ENCODE results near the gene KIAA1328.

Gene KIAA1328

GRCh38 chr18:37219257-37219656 is 390.3 kb downstream of the KIAA1328 start:
- no peak for DNase-seq (ENCODE audit: low spot score)

GRCh38 chr18:37222354-37222998 is 393.5 kb downstream of the KIAA1328 start:
- no peak for DNase-seq (ENCODE audit: low spot score)

GRCh38 chr18:37222999-37223378 is 394.1 kb downstream of the KIAA1328 start:
- DNase-seq (ENCODE audit: low spot score) = no peak

- no peak for DNase-seq (ENCODE audit: low spot score)
Observed at GRCh38 chr18:37225279-37225678, 396.4 kb downstream of the KIAA1328 start.

GRCh38 chr18:37230768-37231167 is 401.8 kb downstream of the KIAA1328 start:
- no peak for DNase-seq (ENCODE audit: low spot score)

GRCh38 chr18:37231251-37231650 is 402.3 kb downstream of the KIAA1328 start:
- DNase-seq (ENCODE audit: low spot score) = no peak

- no peak for DNase-seq (ENCODE audit: low spot score)
Observed at GRCh38 chr18:37235583-37235982, 406.7 kb downstream of the KIAA1328 start.

- DNase-seq (ENCODE audit: low spot score) = no peak
Observed at GRCh38 chr18:37238282-37239108, 409.6 kb downstream of the KIAA1328 start.

- DNase-seq (ENCODE audit: low spot score) = no peak
Observed at GRCh38 chr18:37242091-37242490, 413.2 kb downstream of the KIAA1328 start.

GRCh38 chr18:37242826-37243560 is 414.1 kb downstream of the KIAA1328 start:
- no peak for DNase-seq (ENCODE audit: low spot score)

- no peak for DNase-seq (ENCODE audit: low spot score)
Observed at GRCh38 chr18:37243741-37244140, 414.8 kb downstream of the KIAA1328 start.

GRCh38 chr18:37244618-37245017 is 415.7 kb downstream of the KIAA1328 start:
- DNase-seq (ENCODE audit: low spot score) = no peak

GRCh38 chr18:37246779-37247340 is 417.9 kb downstream of the KIAA1328 start:
- no peak for DNase-seq (ENCODE audit: low spot score)

- no peak for DNase-seq (ENCODE audit: low spot score)
Observed at GRCh38 chr18:37247497-37248161, 418.7 kb downstream of the KIAA1328 start.

GRCh38 chr18:37248281-37248680 is 419.4 kb downstream of the KIAA1328 start:
- DNase-seq (ENCODE audit: low spot score) = no peak

GRCh38 chr18:37249171-37249886 is 420.4 kb downstream of the KIAA1328 start:
- DNase-seq (ENCODE audit: low spot score) = no peak

- no peak for DNase-seq (ENCODE audit: low spot score)
Observed at GRCh38 chr18:37249895-37250618, 421.1 kb downstream of the KIAA1328 start.

GRCh38 chr18:37251679-37252078 is 422.8 kb downstream of the KIAA1328 start:
- DNase-seq (ENCODE audit: low spot score) = no peak

GRCh38 chr18:37252342-37252741 is 423.4 kb downstream of the KIAA1328 start:
- no peak for DNase-seq (ENCODE audit: low spot score)

- DNase-seq (ENCODE audit: low spot score) = no peak
Observed at GRCh38 chr18:37252854-37253393, 424.0 kb downstream of the KIAA1328 start.

Data from cerebellar cortex (tissue), 1 donor.